AG04449 (cell line): ENCODE measurements around the gene NID1.
A peak's percentile ranks its signal among the peaks of the same experiment; 100 is the strongest.

Experiments used
- CTCF ChIA-PET: fragments of 350-600 bp; formaldehyde crosslinking; extraction: SDS; loops from one replicate; lab custom pipeline; 2021; ENCODE audit warnings: antibody characterized with exemption; lab: Yijun Ruan, JAX
- POLR2A ChIA-PET: fragments of 400-600, 350-600 bp; formaldehyde crosslinking; extraction: SDS; loops from one replicate; lab custom pipeline; 2020; ENCODE audit warnings: antibody characterized with exemption, inconsistent platforms; lab: Yijun Ruan, JAX
- DNase-seq: peaks from one replicate; pipeline ENCODE4 v3.0.0-alpha.2; 2010; ENCODE audit warnings: low read depth, low spot score
- H3K4me3 ChIP-seq: 2 replicates; pipeline ENCODE4 v1.5.1; 2011; ENCODE audit warnings: low read depth, mild to moderate bottlenecking, control low read depth, low read length
- CTCF ChIP-seq: IDR thresholded peaks from one replicate; pipeline ENCODE4 v1.5.1; 2011; ENCODE audit warnings: mild to moderate bottlenecking, moderate library complexity, low read length, control low read depth, inconsistent platforms; ENCODE audit not compliant: insufficient read depth; ENCODE audit errors: missing control alignments

Gene NID1

GRCh38 chr1:235986869-235987268, 78.0 kb downstream of the NID1 start:
- H3K4me3 ChIP-seq: no peak overlapping the region
- no peak for TF ChIP-seq CTCF
- DNase-seq: no peak
- CTCF ChIA-PET: no interaction called here
- POLR2A ChIA-PET: no interaction called here

GRCh38 chr1:235984041-235984825, 80.7 kb downstream of the NID1 start:
- no peak for TF ChIP-seq CTCF
- no peak overlapping the region; the same call in 1 of the 2 replicates for H3K4me3 ChIP-seq
- ChIA-PET POLR2A (interaction anchor here (0.9 to 1.4 kb wide), 4 partner anchors 10 to 480 kb away, joined by 3 to 10 read pairs (median 4); partner anchors contain the start of gene B3GALNT2), CTCF (interaction anchor here (0.8 to 2.2 kb wide), 6 partner anchors 9 to 119 kb away, joined by 3 to 20 read pairs (median 4); partner anchors contain the start of gene NID1)
- DNase-seq: peak; percentile 72

GRCh38 chr1:235980976-235981375, 83.9 kb downstream of the NID1 start:
- no peak for TF ChIP-seq CTCF
- POLR2A ChIA-PET: no interaction called here

GRCh38 chr1:235979716-235980333, 85.1 kb downstream of the NID1 start:
- no peak overlapping the region for H3K4me3 ChIP-seq
- no peak for TF ChIP-seq CTCF
- POLR2A ChIA-PET: no interaction called here
- no peak for DNase-seq
- CTCF ChIA-PET: interaction anchor here (3.1 kb wide), 1 partner anchor 8 kb away, joined by 13 read pairs; no protein-coding TSS in a partner anchor

More at GRCh38 chr1:235980976-235981375, 83.9 kb downstream of the NID1 start:
- no peak for DNase-seq
- CTCF ChIA-PET: interaction anchor here (1.4 to 3.1 kb wide), 2 partner anchors 9 to 476 kb away, joined by 3 to 13 read pairs; partner anchors contain the start of gene B3GALNT2
- H3K4me3 ChIP-seq: no peak overlapping the region

GRCh38 chr1:235979176-235979575, 85.7 kb downstream of the NID1 start:
- DNase-seq: no peak
- ChIA-PET POLR2A (no interaction called here), CTCF (no interaction called here)
- no peak for TF ChIP-seq CTCF
- H3K4me3 ChIP-seq: no peak overlapping the region

- TF ChIP-seq CTCF: no peak
- DNase-seq: no peak
- ChIA-PET CTCF (no interaction called here), POLR2A (no interaction called here)
- no peak overlapping the region for H3K4me3 ChIP-seq
Measured at GRCh38 chr1:235976490-235976889, 88.4 kb downstream of the NID1 start.
